K562 (cell line): ENCODE measurements around the gene GALNS. TPM values are rescaled to one million over a fixed set of nuclear protein-coding genes. Genes with fewer than 3 reads are reported as not detected.
A peak's percentile ranks its signal among the peaks of the same experiment; 100 is the strongest.

ENCODE experiments used
- EP400 ChIP-seq: fragments of 450-650 bp; IDR thresholded peaks from 2 replicates; pipeline ENCODE4 v1.6.1; 2017; ENCODE audit warnings: antibody characterized with exemption, mild to moderate bottlenecking, moderate library complexity
- SP1 ChIP-seq: sonication (generic); formaldehyde crosslinking; IDR thresholded peaks from 2 replicates; pipeline ENCODE4 v1.8.1; 2022; ENCODE audit warnings: mild to moderate bottlenecking, missing genetic modification reagents
- polyA plus RNA-seq, 8 experiments: library from polyadenylated mRNA; depleted of rRNA in 4 of 8; stranded (reverse) in 5 of 8; unstranded in 3 of 8; fragments of >200 nt; fragmentation: Nextera tagmentation in 2 of 8; fragmentation: Illumina TruSeq in 1 of 8; extraction: Ambion mirVana in 2 of 8; extraction: Trizol in 1 of 8; gene quantifications; 2 replicates each; pipeline versions ENCODE4 v1.2.1 to v1.2.3, GENCODE V29; 2011 to 2014; ENCODE audit warnings: inconsistent platforms in 1 of 8, missing spikeins in 1 of 8
- total RNA-seq, 7 experiments: library from RNA; depleted of rRNA in 6 of 7; stranded (reverse); fragments of >200 nt in 6 of 7; fragmentation: Illumina TruSeq in 2 of 7; extraction: Trizol in 2 of 7; gene quantifications; 2 replicates each; pipeline versions ENCODE4 v1.2.1 to v1.2.3, GENCODE V29; 2011 to 2021; ENCODE audit warnings: low replicate concordance in 1 of 7
- TF ChIP-seq, protein P1 (sequence below): fragments of 450-650 bp; IDR thresholded peaks from 2 replicates; pipeline ENCODE4 v1.7.1; 2018; ENCODE audit warnings: mild to moderate bottlenecking, low read depth; ENCODE audit not compliant: partially characterized antibody
- TF ChIP-seq, protein P2 (sequence below), 2 experiments: fragments of 450-650 bp in 1 of 2; sonication (generic) in 1 of 2; formaldehyde crosslinking in 1 of 2; IDR thresholded peaks; 2 replicates each; pipeline versions ENCODE4 v1.7.1 to v1.9.0; 2016 to 2022; ENCODE audit warnings: inconsistent platforms in 1 of 2, mild to moderate bottlenecking in 1 of 2, missing genetic modification reagents in 1 of 2
- TF ChIP-seq, protein P3 (sequence below): sonication (generic); formaldehyde crosslinking; IDR thresholded peaks from 2 replicates; pipeline ENCODE4 v1.8.0; 2022; ENCODE audit warnings: missing genetic modification reagents, mild to moderate bottlenecking, moderate library complexity, borderline replicate concordance
- TF ChIP-seq, protein P4 (sequence below): fragments of 450-650 bp; IDR thresholded peaks from 2 replicates; pipeline ENCODE4 v1.6.1; 2018; ENCODE audit not compliant: partially characterized antibody

Gene GALNS
- total and polyA plus RNA-seq, 9 of the 15 experiments (the other 6 are each of a cell fraction or from before 2014, with no cell fraction given) = 0.38 to 13.2 (median 4.3) TPM

DNA sequence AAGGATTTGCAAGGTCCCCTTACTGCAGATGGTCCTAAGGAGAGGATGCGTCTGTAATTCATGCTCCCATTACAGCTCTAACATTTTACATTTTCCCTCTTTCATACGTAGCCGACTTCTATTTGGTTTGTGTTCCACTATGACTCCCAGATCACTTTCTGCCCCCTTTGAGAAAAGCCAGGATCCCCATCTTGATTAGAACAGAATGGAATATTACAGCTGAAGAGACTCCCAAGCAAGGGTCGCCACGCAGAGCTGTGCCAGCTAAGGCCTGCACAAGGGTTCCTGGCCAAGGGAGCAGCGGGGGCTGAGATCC, 56.5 kb downstream of the GALNS start (continued):
- TF ChIP-seq, protein P1, sequence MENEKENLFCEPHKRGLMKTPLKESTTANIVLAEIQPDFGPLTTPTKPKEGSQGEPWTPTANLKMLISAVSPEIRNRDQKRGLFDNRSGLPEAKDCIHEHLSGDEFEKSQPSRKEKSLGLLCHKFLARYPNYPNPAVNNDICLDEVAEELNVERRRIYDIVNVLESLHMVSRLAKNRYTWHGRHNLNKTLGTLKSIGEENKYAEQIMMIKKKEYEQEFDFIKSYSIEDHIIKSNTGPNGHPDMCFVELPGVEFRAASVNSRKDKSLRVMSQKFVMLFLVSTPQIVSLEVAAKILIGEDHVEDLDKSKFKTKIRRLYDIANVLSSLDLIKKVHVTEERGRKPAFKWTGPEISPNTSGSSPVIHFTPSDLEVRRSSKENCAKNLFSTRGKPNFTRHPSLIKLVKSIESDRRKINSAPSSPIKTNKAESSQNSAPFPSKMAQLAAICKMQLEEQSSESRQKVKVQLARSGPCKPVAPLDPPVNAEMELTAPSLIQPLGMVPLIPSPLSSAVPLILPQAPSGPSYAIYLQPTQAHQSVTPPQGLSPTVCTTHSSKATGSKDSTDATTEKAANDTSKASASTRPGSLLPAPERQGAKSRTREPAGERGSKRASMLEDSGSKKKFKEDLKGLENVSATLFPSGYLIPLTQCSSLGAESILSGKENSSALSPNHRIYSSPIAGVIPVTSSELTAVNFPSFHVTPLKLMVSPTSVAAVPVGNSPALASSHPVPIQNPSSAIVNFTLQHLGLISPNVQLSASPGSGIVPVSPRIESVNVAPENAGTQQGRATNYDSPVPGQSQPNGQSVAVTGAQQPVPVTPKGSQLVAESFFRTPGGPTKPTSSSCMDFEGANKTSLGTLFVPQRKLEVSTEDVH = peak; percentile 8
- TF ChIP-seq, protein P2, sequence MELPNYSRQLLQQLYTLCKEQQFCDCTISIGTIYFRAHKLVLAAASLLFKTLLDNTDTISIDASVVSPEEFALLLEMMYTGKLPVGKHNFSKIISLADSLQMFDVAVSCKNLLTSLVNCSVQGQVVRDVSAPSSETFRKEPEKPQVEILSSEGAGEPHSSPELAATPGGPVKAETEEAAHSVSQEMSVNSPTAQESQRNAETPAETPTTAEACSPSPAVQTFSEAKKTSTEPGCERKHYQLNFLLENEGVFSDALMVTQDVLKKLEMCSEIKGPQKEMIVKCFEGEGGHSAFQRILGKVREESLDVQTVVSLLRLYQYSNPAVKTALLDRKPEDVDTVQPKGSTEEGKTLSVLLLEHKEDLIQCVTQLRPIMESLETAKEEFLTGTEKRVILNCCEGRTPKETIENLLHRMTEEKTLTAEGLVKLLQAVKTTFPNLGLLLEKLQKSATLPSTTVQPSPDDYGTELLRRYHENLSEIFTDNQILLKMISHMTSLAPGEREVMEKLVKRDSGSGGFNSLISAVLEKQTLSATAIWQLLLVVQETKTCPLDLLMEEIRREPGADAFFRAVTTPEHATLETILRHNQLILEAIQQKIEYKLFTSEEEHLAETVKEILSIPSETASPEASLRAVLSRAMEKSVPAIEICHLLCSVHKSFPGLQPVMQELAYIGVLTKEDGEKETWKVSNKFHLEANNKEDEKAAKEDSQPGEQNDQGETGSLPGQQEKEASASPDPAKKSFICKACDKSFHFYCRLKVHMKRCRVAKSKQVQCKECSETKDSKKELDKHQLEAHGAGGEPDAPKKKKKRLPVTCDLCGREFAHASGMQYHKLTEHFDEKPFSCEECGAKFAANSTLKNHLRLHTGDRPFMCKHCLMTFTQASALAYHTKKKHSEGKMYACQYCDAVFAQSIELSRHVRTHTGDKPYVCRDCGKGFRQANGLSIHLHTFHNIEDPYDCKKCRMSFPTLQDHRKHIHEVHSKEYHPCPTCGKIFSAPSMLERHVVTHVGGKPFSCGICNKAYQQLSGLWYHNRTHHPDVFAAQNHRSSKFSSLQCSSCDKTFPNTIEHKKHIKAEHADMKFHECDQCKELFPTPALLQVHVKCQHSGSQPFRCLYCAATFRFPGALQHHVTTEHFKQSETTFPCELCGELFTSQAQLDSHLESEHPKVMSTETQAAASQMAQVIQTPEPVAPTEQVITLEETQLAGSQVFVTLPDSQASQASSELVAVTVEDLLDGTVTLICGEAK (IDR thresholded peaks at IDR 0.05) = 0 out of 2 replicates have a peak, but pooled peaks have one; percentile 58
- TF ChIP-seq, protein P2 (CRISPR knock-in tag; IDR thresholded peaks at IDR 0.05) = no peak
- TF ChIP-seq EP400 = peak; percentile 19; the same call in 1 of the 2 replicates
- TF ChIP-seq, protein P3, sequence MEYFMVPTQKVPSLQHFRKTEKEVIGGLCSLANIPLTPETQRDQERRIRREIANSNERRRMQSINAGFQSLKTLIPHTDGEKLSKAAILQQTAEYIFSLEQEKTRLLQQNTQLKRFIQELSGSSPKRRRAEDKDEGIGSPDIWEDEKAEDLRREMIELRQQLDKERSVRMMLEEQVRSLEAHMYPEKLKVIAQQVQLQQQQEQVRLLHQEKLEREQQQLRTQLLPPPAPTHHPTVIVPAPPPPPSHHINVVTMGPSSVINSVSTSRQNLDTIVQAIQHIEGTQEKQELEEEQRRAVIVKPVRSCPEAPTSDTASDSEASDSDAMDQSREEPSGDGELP (CRISPR knock-in tag) = peak; percentile 56; the same call in 1 of the 2 replicates
- TF ChIP-seq, protein P4, sequence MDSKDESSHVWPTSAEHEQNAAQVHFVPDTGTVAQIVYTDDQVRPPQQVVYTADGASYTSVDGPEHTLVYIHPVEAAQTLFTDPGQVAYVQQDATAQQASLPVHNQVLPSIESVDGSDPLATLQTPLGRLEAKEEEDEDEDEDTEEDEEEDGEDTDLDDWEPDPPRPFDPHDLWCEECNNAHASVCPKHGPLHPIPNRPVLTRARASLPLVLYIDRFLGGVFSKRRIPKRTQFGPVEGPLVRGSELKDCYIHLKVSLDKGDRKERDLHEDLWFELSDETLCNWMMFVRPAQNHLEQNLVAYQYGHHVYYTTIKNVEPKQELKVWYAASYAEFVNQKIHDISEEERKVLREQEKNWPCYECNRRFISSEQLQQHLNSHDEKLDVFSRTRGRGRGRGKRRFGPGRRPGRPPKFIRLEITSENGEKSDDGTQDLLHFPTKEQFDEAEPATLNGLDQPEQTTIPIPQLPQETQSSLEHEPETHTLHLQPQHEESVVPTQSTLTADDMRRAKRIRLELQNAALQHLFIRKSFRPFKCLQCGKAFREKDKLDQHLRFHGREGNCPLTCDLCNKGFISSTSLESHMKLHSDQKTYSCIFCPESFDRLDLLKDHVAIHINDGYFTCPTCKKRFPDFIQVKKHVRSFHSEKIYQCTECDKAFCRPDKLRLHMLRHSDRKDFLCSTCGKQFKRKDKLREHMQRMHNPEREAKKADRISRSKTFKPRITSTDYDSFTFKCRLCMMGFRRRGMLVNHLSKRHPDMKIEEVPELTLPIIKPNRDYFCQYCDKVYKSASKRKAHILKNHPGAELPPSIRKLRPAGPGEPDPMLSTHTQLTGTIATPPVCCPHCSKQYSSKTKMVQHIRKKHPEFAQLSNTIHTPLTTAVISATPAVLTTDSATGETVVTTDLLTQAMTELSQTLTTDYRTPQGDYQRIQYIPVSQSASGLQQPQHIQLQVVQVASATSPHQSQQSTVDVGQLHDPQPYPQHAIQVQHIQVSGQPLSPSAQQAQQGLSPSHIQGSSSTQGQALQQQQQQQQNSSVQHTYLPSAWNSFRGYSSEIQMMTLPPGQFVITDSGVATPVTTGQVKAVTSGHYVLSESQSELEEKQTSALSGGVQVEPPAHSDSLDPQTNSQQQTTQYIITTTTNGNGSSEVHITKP = peak; percentile 16
- 0 out of 2 replicates have a peak, but pooled peaks have one; percentile 39 for TF ChIP-seq SP1
